BJ (cell line): ENCODE data around the gene USP36. TPM values are rescaled to one million over a fixed set of nuclear protein-coding genes. Genes with fewer than 3 reads are reported as not detected.
"Not testable (repeated sequence)": the region's sequence is repeated elsewhere in the genome, so short reads cannot be mapped to it uniquely, and the experiment has no call there.

ENCODE experiments used
- CTCF ChIA-PET: fragments of 350-600 bp; formaldehyde crosslinking; extraction: SDS; loops from one replicate; lab custom pipeline; 2021; ENCODE audit warnings: antibody characterized with exemption, inconsistent platforms; lab: Yijun Ruan, JAX
- POLR2A ChIA-PET: fragments of 300-600 bp; sonication (Branson Sonifier 250); formaldehyde crosslinking; extraction: SDS; loops from one replicate; lab custom pipeline; 2021; ENCODE audit warnings: antibody characterized with exemption; lab: Charles Lee
- DNase-seq: peaks from one replicate; pipeline ENCODE4 v3.0.0-alpha.2; 2011; ENCODE audit warnings: low read depth
- H3K27me3 ChIP-seq: 2 replicates; pipeline ENCODE4 v1.6.0; 2011; ENCODE audit warnings: low read length; ENCODE audit not compliant: control insufficient read depth, insufficient read depth
- H3K36me3 ChIP-seq: 2 replicates; pipeline ENCODE4 v1.5.1; 2011; ENCODE audit warnings: low read length; ENCODE audit not compliant: control insufficient read depth, insufficient read depth
- H3K4me3 ChIP-seq: 2 replicates; pipeline ENCODE4 v1.5.1; 2011; ENCODE audit warnings: low read depth, mild to moderate bottlenecking, control low read depth, low read length
- CTCF ChIP-seq: IDR thresholded peaks from 2 replicates; pipeline ENCODE4 v1.5.1; 2011; ENCODE audit warnings: low read depth, mild to moderate bottlenecking, control low read depth, inconsistent platforms, low read length, moderate library complexity; ENCODE audit not compliant: insufficient read depth
- polyA plus RNA-seq: library from polyadenylated mRNA; depleted of rRNA; stranded (reverse); fragments of >200 nt; gene quantifications from 2 replicates; pipeline ENCODE4 v1.2.3, GENCODE V29; 2011

USP36 gene
- polyA plus RNA-seq, 1 experiment: 22.1 TPM

- peak; percentile 86 for DNase-seq
- H3K27me3 ChIP-seq: no peaks in the 10 kb centered on the region
- POLR2A ChIA-PET: interaction anchor here (0.6 to 1.0 kb wide), 2 partner anchors 21 to 60 kb away, joined by 4 read pairs; no protein-coding TSS in a partner anchor
- no peak for TF ChIP-seq CTCF
- peaks cover 3% of the 10 kb centered on the region for H3K36me3 ChIP-seq
- H3K4me3 ChIP-seq: peak overlapping the region; percentile 19; the same call in 1 of the 2 replicates
- CTCF ChIA-PET: interaction anchor here (0.6 to 5.1 kb wide), 3 partner anchors 17 to 89 kb away, joined by 3 to 27 read pairs (median 19); no protein-coding TSS in a partner anchor
These were observed 42.5 kb upstream of the USP36 start for GRCh38 chr17:78883089-78883532.

GRCh38 chr17:78882540-78883088 lies 42.0 kb upstream of the USP36 start:
- no peak for TF ChIP-seq CTCF
- Histone ChIP-seq H3K36me3 (peaks cover 3% of the 10 kb centered on the region), H3K4me3 (no peak overlapping the region), H3K27me3 (no peaks in the 10 kb centered on the region)
- POLR2A ChIA-PET: no interaction called here
- no peak for DNase-seq
- CTCF ChIA-PET: interaction anchor here (0.6 to 5.1 kb wide), 3 partner anchors 17 to 89 kb away, joined by 3 to 27 read pairs (median 19); no protein-coding TSS in a partner anchor

- CTCF ChIA-PET: no interaction called here
- POLR2A ChIA-PET: no interaction called here
- peak; percentile 82 for DNase-seq
- Histone ChIP-seq H3K27me3 (no peaks in the 10 kb centered on the region), H3K36me3 (peaks cover 3% of the 10 kb centered on the region), H3K4me3 (0 out of 2 replicates have a peak overlapping the region, but pooled peaks have one; percentile 3)
- no peak for TF ChIP-seq CTCF
These were observed 39.1 kb upstream of the USP36 start for GRCh38 chr17:78879635-78880186.

- Histone ChIP-seq H3K4me3 (no peak overlapping the region), H3K36me3 (peaks cover 3% of the 10 kb centered on the region), H3K27me3 (no peaks in the 10 kb centered on the region)
- TF ChIP-seq CTCF: no peak
- ChIA-PET CTCF (interaction anchor here (1.6 to 2.1 kb wide), 2 partner anchors 13 to 92 kb away, joined by 6 to 11 read pairs; no protein-coding TSS in a partner anchor), POLR2A (no interaction called here)
- no peak for DNase-seq
These were observed 38.4 kb upstream of the USP36 start for GRCh38 chr17:78878871-78879527.

GRCh38 chr17:78878261-78878660 lies 37.6 kb upstream of the USP36 start:
- POLR2A ChIA-PET: no interaction called here
- Histone ChIP-seq H3K27me3 (no peaks in the 10 kb centered on the region), H3K36me3 (peaks cover 6% of the 10 kb centered on the region), H3K4me3 (no peak overlapping the region)
- CTCF ChIA-PET: interaction anchor here (1.6 to 2.1 kb wide), 3 partner anchors 12 to 95 kb away, joined by 5 to 11 read pairs (median 6); no protein-coding TSS in a partner anchor
- no peak for TF ChIP-seq CTCF
- no peak for DNase-seq

GRCh38 chr17:78876954-78877517 lies 36.4 kb upstream of the USP36 start:
- DNase-seq, H3K4me3 ChIP-seq, H3K27me3 ChIP-seq, POLR2A ChIA-PET: not testable (repeated sequence)
- peaks cover 11% of the 10 kb centered on the region for H3K36me3 ChIP-seq
- CTCF ChIA-PET: interaction anchor here (1.2 to 2.1 kb wide), 4 partner anchors 11 to 96 kb away, joined by 5 to 11 read pairs (median 6); no protein-coding TSS in a partner anchor
